K562 (cell line): ENCODE data around the gene MPDU1. TPM values are rescaled to one million over a fixed set of nuclear protein-coding genes. Genes with fewer than 3 reads are reported as not detected.
A peak's percentile ranks its signal among the peaks of the same experiment; 100 is the strongest.

Experiments
- ARID1B ChIP-seq: fragments of 450-650 bp; IDR thresholded peaks from 2 replicates; pipeline ENCODE4 v1.6.1; 2016; ENCODE audit warnings: antibody characterized with exemption, mild to moderate bottlenecking, inconsistent platforms
- EWSR1 ChIP-seq: fragments of 450-650 bp; IDR thresholded peaks from 2 replicates; pipeline ENCODE4 v1.6.1; 2018; ENCODE audit warnings: borderline replicate concordance, mild to moderate bottlenecking, low read depth, moderate library complexity; ENCODE audit not compliant: partially characterized antibody
- HNRNPUL1 ChIP-seq: fragments of 200-400 bp; formaldehyde crosslinking; IDR thresholded peaks from 2 replicates; pipeline ENCODE4 v1.6.1; 2017; ENCODE audit warnings: low read length
- MXI1 ChIP-seq: IDR thresholded peaks from 2 replicates; pipeline ENCODE4 v1.6.1; 2011; ENCODE audit warnings: low read depth, mild to moderate bottlenecking, improper control_type of control experiment, low read length
- NRF1 ChIP-seq, 2 experiments: fragments of 450-650 bp; IDR thresholded peaks in 1 of 2; conservative IDR thresholded peaks in 1 of 2; 2 replicates each; pipeline ENCODE4 v1.6.1; 2014; ENCODE audit warnings: mild to moderate bottlenecking in 2 of 2
- PHTF2 ChIP-seq: fragments of 250-450 bp; sonication (Bioruptor Pico); IDR thresholded peaks from 2 replicates; pipeline ENCODE4 v1.5.0; 2021; ENCODE audit warnings: mild to moderate bottlenecking
- POLR2AphosphoS2 ChIP-seq: IDR thresholded peaks from 2 replicates; pipeline ENCODE4 v1.6.1; 2012; ENCODE audit warnings: low read length, improper control_type of control experiment
- POLR2H ChIP-seq: IDR thresholded peaks from 2 replicates; pipeline ENCODE4 v1.6.1; 2016; ENCODE audit warnings: missing genetic modification characterization, low read depth, mild to moderate bottlenecking, control low read depth, missing compliant biosample characterization, moderate library complexity
- RBM14 ChIP-seq: fragments of 200-400 bp; formaldehyde crosslinking; IDR thresholded peaks from 2 replicates; pipeline ENCODE4 v1.6.1; 2018; ENCODE audit warnings: low read depth, mild to moderate bottlenecking, low read length, moderate library complexity, borderline replicate concordance; ENCODE audit not compliant: insufficient read depth
- SMAD1 ChIP-seq: fragments of 150-350 bp; IDR thresholded peaks from 2 replicates; pipeline ENCODE4 v1.6.1; 2014; ENCODE audit warnings: low read length, low read depth; ENCODE audit not compliant: partially characterized antibody
- polyA plus RNA-seq, 8 experiments: library from polyadenylated mRNA; depleted of rRNA in 4 of 8; stranded (reverse) in 5 of 8; unstranded in 3 of 8; fragments of >200 nt; fragmentation: Nextera tagmentation in 2 of 8; fragmentation: Illumina TruSeq in 1 of 8; extraction: Ambion mirVana in 2 of 8; extraction: Trizol in 1 of 8; gene quantifications; 2 replicates each; pipeline versions ENCODE4 v1.2.1 to v1.2.3, GENCODE V29; 2011 to 2014; ENCODE audit warnings: inconsistent platforms in 1 of 8, missing spikeins in 1 of 8
- total RNA-seq, 7 experiments: library from RNA; depleted of rRNA in 6 of 7; stranded (reverse); fragments of >200 nt in 6 of 7; fragmentation: Illumina TruSeq in 2 of 7; extraction: Trizol in 2 of 7; gene quantifications; 2 replicates each; pipeline versions ENCODE4 v1.2.1 to v1.2.3, GENCODE V29; 2011 to 2021; ENCODE audit warnings: low replicate concordance in 1 of 7
- TF ChIP-seq, protein P1 (sequence below): fragments of 450-650 bp; IDR thresholded peaks from 2 replicates; pipeline ENCODE4 v1.6.1; 2014; ENCODE audit warnings: low read depth, mild to moderate bottlenecking, moderate library complexity, borderline replicate concordance
- TF ChIP-seq, protein P2 (sequence below): fragments of 250-450 bp; sonication (Bioruptor Pico); IDR thresholded peaks from 2 replicates; pipeline ENCODE4 v1.4.0; 2020; ENCODE audit warnings: borderline replicate concordance
- TF ChIP-seq, protein P3 (sequence below): sonication (generic); formaldehyde crosslinking; IDR thresholded peaks from 2 replicates; pipeline ENCODE4 v1.8.0; 2023; ENCODE audit warnings: mild to moderate bottlenecking, missing genetic modification reagents
- TF ChIP-seq, protein P4 (sequence below): fragments of 250-450 bp; sonication (Bioruptor Pico); IDR thresholded peaks from 2 replicates; pipeline ENCODE4 v1.5.0; 2021
- TF ChIP-seq, protein P5 (sequence below): conservative IDR thresholded peaks from 2 replicates; pipeline ENCODE4 v1.6.1; 2011; ENCODE audit warnings: low read depth, mild to moderate bottlenecking, low read length; ENCODE audit not compliant: control insufficient read depth
- TF ChIP-seq, protein P6 (sequence below): fragments of 450-650 bp; formaldehyde crosslinking; conservative IDR thresholded peaks from 2 replicates; pipeline ENCODE4 v1.4.0; 2022; ENCODE audit warnings: mild to moderate bottlenecking, missing genetic modification characterization

The MPDU1 gene
- total and polyA plus RNA-seq, 9 of the 15 experiments (the other 6 are each of a cell fraction or from before 2014, with no cell fraction given), result 4.9 to 179 (median 77.1) TPM

DNA sequence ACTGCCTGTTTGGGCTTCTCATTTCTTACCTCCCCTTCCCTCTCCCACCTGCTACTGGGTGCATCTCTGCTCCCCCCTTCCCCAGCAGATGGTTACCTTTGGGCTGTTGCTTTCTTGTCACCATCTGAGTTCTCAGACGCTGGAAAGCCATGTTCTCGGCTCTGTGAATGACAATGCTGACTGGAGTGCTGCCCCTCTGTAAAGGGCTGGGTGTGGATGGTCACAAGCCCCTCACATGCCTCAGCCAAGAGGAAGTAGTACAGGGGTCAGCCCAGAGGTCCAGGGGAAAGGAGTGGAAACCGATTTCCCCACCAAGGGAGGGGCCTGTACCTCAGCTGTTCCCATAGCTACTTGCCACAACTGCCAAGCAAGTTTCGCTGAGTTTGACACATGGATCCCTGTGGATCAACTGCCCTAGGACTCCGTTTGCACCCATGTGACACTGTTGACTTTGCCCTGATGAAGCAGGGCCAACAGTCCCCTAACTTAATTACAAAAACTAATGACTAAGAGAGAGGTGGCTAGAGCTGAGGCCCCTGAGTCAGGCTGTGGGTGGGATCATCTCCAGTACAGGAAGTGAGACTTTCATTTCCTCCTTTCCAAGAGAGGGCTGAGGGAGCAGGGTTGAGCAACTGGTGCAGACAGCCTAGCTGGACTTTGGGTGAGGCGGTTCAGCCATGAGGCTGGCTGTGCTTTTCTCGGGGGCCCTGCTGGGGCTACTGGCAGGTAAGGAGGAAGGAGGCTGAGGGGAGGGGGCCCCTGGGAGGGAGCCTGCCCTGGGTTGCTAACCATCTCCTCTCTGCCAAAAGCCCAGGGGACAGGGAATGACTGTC lies 4.4 kb upstream of the MPDU1 start, which contains the start of gene CD68 (continued):
- TF ChIP-seq, protein P1, sequence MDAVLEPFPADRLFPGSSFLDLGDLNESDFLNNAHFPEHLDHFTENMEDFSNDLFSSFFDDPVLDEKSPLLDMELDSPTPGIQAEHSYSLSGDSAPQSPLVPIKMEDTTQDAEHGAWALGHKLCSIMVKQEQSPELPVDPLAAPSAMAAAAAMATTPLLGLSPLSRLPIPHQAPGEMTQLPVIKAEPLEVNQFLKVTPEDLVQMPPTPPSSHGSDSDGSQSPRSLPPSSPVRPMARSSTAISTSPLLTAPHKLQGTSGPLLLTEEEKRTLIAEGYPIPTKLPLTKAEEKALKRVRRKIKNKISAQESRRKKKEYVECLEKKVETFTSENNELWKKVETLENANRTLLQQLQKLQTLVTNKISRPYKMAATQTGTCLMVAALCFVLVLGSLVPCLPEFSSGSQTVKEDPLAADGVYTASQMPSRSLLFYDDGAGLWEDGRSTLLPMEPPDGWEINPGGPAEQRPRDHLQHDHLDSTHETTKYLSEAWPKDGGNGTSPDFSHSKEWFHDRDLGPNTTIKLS, result no peak
- TF ChIP-seq, protein P2, sequence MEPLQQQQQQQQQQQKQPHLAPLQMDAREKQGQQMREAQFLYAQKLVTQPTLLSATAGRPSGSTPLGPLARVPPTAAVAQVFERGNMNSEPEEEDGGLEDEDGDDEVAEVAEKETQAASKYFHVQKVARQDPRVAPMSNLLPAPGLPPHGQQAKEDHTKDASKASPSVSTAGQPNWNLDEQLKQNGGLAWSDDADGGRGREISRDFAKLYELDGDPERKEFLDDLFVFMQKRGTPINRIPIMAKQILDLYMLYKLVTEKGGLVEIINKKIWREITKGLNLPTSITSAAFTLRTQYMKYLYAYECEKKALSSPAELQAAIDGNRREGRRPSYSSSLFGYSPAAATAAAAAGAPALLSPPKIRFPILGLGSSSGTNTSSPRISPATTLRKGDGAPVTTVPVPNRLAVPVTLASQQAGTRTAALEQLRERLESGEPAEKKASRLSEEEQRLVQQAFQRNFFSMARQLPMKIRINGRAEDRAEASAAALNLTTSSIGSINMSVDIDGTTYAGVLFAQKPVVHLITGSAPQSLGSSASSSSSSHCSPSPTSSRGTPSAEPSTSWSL (CRISPR knock-in tag), result no peak
- TF ChIP-seq RBM14, result no peak
- TF ChIP-seq, protein P3, sequence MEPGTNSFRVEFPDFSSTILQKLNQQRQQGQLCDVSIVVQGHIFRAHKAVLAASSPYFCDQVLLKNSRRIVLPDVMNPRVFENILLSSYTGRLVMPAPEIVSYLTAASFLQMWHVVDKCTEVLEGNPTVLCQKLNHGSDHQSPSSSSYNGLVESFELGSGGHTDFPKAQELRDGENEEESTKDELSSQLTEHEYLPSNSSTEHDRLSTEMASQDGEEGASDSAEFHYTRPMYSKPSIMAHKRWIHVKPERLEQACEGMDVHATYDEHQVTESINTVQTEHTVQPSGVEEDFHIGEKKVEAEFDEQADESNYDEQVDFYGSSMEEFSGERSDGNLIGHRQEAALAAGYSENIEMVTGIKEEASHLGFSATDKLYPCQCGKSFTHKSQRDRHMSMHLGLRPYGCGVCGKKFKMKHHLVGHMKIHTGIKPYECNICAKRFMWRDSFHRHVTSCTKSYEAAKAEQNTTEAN, result peak; percentile 67; the same call in 1 of the 2 replicates
- peak; percentile 57 for TF ChIP-seq SMAD1
- 0 out of 4 replicates have a peak, but pooled peaks of 1 of the 2 experiments have one; percentile 19 for TF ChIP-seq NRF1 (conservative IDR thresholded peaks at IDR 0.05 in 1 of 2, IDR thresholded peaks at IDR 0.05 in 1 of 2)
- peak; percentile 89 for TF ChIP-seq EWSR1
- TF ChIP-seq POLR2H (tag), result peak; percentile 53; the same call in 1 of the 2 replicates
- TF ChIP-seq MXI1, result peak; percentile 88
- peak; percentile 100 for TF ChIP-seq POLR2AphosphoS2
- peak; percentile 16; the same call in 1 of the 2 replicates for TF ChIP-seq ARID1B
- TF ChIP-seq HNRNPUL1, result 0 out of 2 replicates have a peak, but pooled peaks have one; percentile 47
- TF ChIP-seq, protein P4, sequence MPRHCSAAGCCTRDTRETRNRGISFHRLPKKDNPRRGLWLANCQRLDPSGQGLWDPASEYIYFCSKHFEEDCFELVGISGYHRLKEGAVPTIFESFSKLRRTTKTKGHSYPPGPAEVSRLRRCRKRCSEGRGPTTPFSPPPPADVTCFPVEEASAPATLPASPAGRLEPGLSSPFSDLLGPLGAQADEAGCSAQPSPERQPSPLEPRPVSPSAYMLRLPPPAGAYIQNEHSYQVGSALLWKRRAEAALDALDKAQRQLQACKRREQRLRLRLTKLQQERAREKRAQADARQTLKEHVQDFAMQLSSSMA (CRISPR knock-in tag), result no peak
- TF ChIP-seq, protein P5, sequence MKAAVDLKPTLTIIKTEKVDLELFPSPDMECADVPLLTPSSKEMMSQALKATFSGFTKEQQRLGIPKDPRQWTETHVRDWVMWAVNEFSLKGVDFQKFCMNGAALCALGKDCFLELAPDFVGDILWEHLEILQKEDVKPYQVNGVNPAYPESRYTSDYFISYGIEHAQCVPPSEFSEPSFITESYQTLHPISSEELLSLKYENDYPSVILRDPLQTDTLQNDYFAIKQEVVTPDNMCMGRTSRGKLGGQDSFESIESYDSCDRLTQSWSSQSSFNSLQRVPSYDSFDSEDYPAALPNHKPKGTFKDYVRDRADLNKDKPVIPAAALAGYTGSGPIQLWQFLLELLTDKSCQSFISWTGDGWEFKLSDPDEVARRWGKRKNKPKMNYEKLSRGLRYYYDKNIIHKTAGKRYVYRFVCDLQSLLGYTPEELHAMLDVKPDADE, result 0 out of 2 replicates have a peak, but pooled peaks have one; percentile 46
- TF ChIP-seq PHTF2 (CRISPR knock-in tag), result 0 out of 2 replicates have a peak, but pooled peaks have one; percentile 21
- TF ChIP-seq, protein P6, sequence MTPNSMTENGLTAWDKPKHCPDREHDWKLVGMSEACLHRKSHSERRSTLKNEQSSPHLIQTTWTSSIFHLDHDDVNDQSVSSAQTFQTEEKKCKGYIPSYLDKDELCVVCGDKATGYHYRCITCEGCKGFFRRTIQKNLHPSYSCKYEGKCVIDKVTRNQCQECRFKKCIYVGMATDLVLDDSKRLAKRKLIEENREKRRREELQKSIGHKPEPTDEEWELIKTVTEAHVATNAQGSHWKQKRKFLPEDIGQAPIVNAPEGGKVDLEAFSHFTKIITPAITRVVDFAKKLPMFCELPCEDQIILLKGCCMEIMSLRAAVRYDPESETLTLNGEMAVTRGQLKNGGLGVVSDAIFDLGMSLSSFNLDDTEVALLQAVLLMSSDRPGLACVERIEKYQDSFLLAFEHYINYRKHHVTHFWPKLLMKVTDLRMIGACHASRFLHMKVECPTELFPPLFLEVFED (CRISPR knock-in tag), result peak; percentile 58; the same call in 1 of the 2 replicates
